ENCODE results near the gene CAPZB.

DNA sequence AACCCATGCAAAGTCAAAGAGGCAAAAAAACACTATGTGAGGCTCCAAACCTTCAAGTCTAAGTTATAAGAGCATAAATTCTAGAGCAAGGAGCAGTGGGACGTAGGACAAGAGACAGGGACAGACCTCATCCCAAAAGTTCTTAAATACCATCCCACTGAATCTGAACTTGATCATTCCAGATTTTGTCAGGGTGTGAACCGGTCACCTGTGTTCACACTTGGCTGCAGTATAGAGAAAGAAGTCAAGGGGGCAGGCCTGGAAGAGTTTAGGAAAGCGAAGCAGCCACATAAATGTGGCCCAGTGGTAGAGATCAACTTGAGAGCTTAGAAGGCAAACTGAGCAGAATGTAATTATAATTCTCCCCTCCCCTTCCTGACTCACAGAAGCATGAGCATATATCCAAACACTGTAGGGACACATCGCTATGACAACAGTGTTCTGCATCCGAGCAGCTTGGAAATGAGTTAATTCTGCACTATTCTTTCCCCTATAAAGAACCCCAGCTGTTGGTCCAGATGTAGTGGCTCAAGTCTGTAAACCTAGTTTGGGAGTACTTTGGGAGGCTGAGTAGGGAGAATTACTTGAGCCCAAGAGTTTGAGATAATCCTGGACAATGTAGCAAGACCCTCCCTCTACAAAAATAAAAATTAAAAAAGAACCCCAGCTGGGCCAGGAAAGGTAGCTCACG, 176.1 kb downstream of the CAPZB start:
- no peak for TF ChIP-seq POLR2AphosphoS5 (IDR thresholded peaks at IDR 0.05; ENCODE audit: borderline replicate concordance, low read depth, low read length)
- no peak for TF ChIP-seq EZH2 (IDR thresholded peaks at IDR 0.05)

Data from SK-N-MC (cell line).